Measurements from ENCODE around the gene ZNF12. TPM values are rescaled to one million over a fixed set of nuclear protein-coding genes. Genes with fewer than 3 reads are reported as not detected.
"Not testable (repeated sequence)": the region's sequence is repeated elsewhere in the genome, so short reads cannot be mapped to it uniquely, and the experiment has no call there.

The ZNF12 gene
- total and polyA plus RNA-seq, 2 of the 8 experiments (the other 6 are each of a cell fraction or from before 2014, with no cell fraction given), result 6.7 to 16.2 TPM

- H3K4ac ChIP-seq (replicated peaks; ENCODE audit: insufficient read length, low read depth, low read length); FAIRE-seq; H2BK20ac ChIP-seq (ENCODE audit: low read length); H3K9me3 ChIP-seq (ENCODE audit: insufficient read depth in 2 of 2, low read depth in 1 of 2, low read length in 1 of 2); H4K5ac ChIP-seq (ENCODE audit: insufficient read length, low read depth, low read length); H3K27ac ChIP-seq (ENCODE audit: low read depth, low read length); H2AFZ ChIP-seq (ENCODE audit: low read length); H3K23me2 ChIP-seq (ENCODE audit: low read depth, low read length); H3K36me3 ChIP-seq (ENCODE audit: control insufficient read depth in 2 of 4, insufficient read depth in 4 of 4, low read length in 3 of 4); H3K56ac ChIP-seq (replicated peaks; ENCODE audit: insufficient read length, low read depth, low read length); H2AK5ac ChIP-seq (ENCODE audit: low read depth, low read length); H2BK15ac ChIP-seq (ENCODE audit: low read length); H3K23ac ChIP-seq (ENCODE audit: insufficient read length); H2BK5ac ChIP-seq (ENCODE audit: low read depth, low read length); H3K4me2 ChIP-seq (ENCODE audit: insufficient read depth in 1 of 2, low read depth in 2 of 2, low read length in 2 of 2); H2BK120ac ChIP-seq (replicated peaks; ENCODE audit: low read depth, low read length); DNase-seq (ENCODE audit: low read depth in 1 of 2, low spot score in 2 of 2); H3K14ac ChIP-seq (ENCODE audit: insufficient read length); POLR2A ChIA-PET (ENCODE audit: partially characterized antibody); H3K27me3 ChIP-seq (replicated peaks in 1 of 4; ENCODE audit: control insufficient read depth in 3 of 4, extremely low read depth in 1 of 4, insufficient read depth in 3 of 4, low read length in 3 of 4); H2BK12ac ChIP-seq (ENCODE audit: low read depth, low read length); CTCF ChIA-PET (ENCODE audit: partially characterized antibody); H4K20me1 ChIP-seq (replicated peaks in 1 of 2; ENCODE audit: control insufficient read depth in 1 of 2, insufficient read depth in 2 of 2, low read length in 2 of 2); H3K9ac ChIP-seq (replicated peaks in 1 of 4; ENCODE audit: extremely low read depth in 1 of 4, low read depth in 3 of 4, low read length in 3 of 4); H3K18ac ChIP-seq (ENCODE audit: extremely low read depth, low read length); H3K4me3 ChIP-seq (ENCODE audit: extremely low read depth in 1 of 4, insufficient read depth in 2 of 4, low read depth in 3 of 4, low read length in 4 of 4); H3K4me1 ChIP-seq (replicated peaks in 1 of 4; ENCODE audit: control insufficient read depth in 3 of 4, insufficient read depth in 4 of 4, low read length in 3 of 4); H4K8ac ChIP-seq (ENCODE audit: extremely low read depth, insufficient read depth, low read length); H4K91ac ChIP-seq (replicated peaks; ENCODE audit: insufficient read length, low read length); H3K79me1 ChIP-seq (ENCODE audit: low read depth, low read length); H3K79me2 ChIP-seq (ENCODE audit: control insufficient read depth in 1 of 2, insufficient read depth in 2 of 2, low read length in 2 of 2): not testable (repeated sequence)
- WGBS, 2 experiments (ENCODE audit: extremely low coverage in 1 of 2, insufficient coverage in 1 of 2, insufficient read length in 1 of 2, insufficient replicate concordance in 2 of 2, low coverage in 1 of 2, low lambda C conversion rate in 2 of 2, missing lambda C conversion rate in 1 of 2), result 86% methylated on average over 6 of the region's 12 CpGs; no CpG with 5 or more reads in 1 of the 2 experiments
Observed at GRCh38 chr7:6749335-6749734, 42.6 kb upstream of the ZNF12 start.

- H2BK120ac ChIP-seq (replicated peaks; ENCODE audit: low read depth, low read length); H3K27ac ChIP-seq (ENCODE audit: low read depth, low read length); H3K18ac ChIP-seq (ENCODE audit: extremely low read depth, low read length); POLR2A ChIA-PET (ENCODE audit: partially characterized antibody); H2BK20ac ChIP-seq (ENCODE audit: low read length); H2BK5ac ChIP-seq (ENCODE audit: low read depth, low read length); H3K9ac ChIP-seq (replicated peaks in 1 of 4; ENCODE audit: extremely low read depth in 1 of 4, low read depth in 3 of 4, low read length in 3 of 4); H3K79me2 ChIP-seq (ENCODE audit: control insufficient read depth in 1 of 2, insufficient read depth in 2 of 2, low read length in 2 of 2); H4K20me1 ChIP-seq (replicated peaks in 1 of 2; ENCODE audit: control insufficient read depth in 1 of 2, insufficient read depth in 2 of 2, low read length in 2 of 2); H2BK15ac ChIP-seq (ENCODE audit: low read length); CTCF ChIA-PET (ENCODE audit: partially characterized antibody); H4K5ac ChIP-seq (ENCODE audit: insufficient read length, low read depth, low read length); H3K4me1 ChIP-seq (replicated peaks in 1 of 4; ENCODE audit: control insufficient read depth in 3 of 4, insufficient read depth in 4 of 4, low read length in 3 of 4); H3K56ac ChIP-seq (replicated peaks; ENCODE audit: insufficient read length, low read depth, low read length); H3K4ac ChIP-seq (replicated peaks; ENCODE audit: insufficient read length, low read depth, low read length); H3K9me3 ChIP-seq (ENCODE audit: insufficient read depth in 2 of 2, low read depth in 1 of 2, low read length in 1 of 2); H3K79me1 ChIP-seq (ENCODE audit: low read depth, low read length); H3K23me2 ChIP-seq (ENCODE audit: low read depth, low read length); H4K91ac ChIP-seq (replicated peaks; ENCODE audit: insufficient read length, low read length); H3K4me3 ChIP-seq (ENCODE audit: extremely low read depth in 1 of 4, insufficient read depth in 2 of 4, low read depth in 3 of 4, low read length in 4 of 4); H3K27me3 ChIP-seq (replicated peaks in 1 of 4; ENCODE audit: control insufficient read depth in 3 of 4, extremely low read depth in 1 of 4, insufficient read depth in 3 of 4, low read length in 3 of 4); H3K14ac ChIP-seq (ENCODE audit: insufficient read length); DNase-seq (ENCODE audit: low read depth in 1 of 2, low spot score in 2 of 2); H4K8ac ChIP-seq (ENCODE audit: extremely low read depth, insufficient read depth, low read length); FAIRE-seq; H3K36me3 ChIP-seq (ENCODE audit: control insufficient read depth in 2 of 4, insufficient read depth in 4 of 4, low read length in 3 of 4); H3K23ac ChIP-seq (ENCODE audit: insufficient read length); H3K4me2 ChIP-seq (ENCODE audit: insufficient read depth in 1 of 2, low read depth in 2 of 2, low read length in 2 of 2); H2AFZ ChIP-seq (ENCODE audit: low read length); H2AK5ac ChIP-seq (ENCODE audit: low read depth, low read length); H2BK12ac ChIP-seq (ENCODE audit: low read depth, low read length): not testable (repeated sequence)
- 100% methylated on average over 1 of the region's 12 CpGs; no CpG with 5 or more reads in 1 of the 2 experiments for WGBS, 2 experiments (ENCODE audit: extremely low coverage in 1 of 2, insufficient coverage in 1 of 2, insufficient read length in 1 of 2, insufficient replicate concordance in 2 of 2, low coverage in 1 of 2, low lambda C conversion rate in 2 of 2, missing lambda C conversion rate in 1 of 2)
Observed at GRCh38 chr7:6744410-6745100, 37.8 kb upstream of the ZNF12 start.

Data from H1 (cell line).